ENCODE measurements around the gene IFIT2.
A peak's percentile ranks its signal among the peaks of the same experiment; 100 is the strongest.
"Not testable (repeated sequence)": the region's sequence is repeated elsewhere in the genome, so short reads cannot be mapped to it uniquely, and the experiment has no call there.

IFIT2 gene

DNA sequence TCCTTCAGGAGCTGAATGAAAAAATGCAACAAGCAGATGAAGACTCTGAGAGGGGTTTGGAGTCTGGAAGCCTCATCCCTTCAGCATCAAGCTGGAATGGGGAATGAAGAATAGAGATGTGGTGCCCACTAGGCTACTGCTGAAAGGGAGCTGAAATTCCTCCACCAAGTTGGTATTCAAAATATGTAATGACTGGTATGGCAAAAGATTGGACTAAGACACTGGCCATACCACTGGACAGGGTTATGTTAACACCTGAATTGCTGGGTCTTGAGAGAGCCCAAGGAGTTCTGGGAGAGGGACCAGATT is 5.4 kb downstream of the IFIT2 start:
- DNase-seq = no peak

DNA sequence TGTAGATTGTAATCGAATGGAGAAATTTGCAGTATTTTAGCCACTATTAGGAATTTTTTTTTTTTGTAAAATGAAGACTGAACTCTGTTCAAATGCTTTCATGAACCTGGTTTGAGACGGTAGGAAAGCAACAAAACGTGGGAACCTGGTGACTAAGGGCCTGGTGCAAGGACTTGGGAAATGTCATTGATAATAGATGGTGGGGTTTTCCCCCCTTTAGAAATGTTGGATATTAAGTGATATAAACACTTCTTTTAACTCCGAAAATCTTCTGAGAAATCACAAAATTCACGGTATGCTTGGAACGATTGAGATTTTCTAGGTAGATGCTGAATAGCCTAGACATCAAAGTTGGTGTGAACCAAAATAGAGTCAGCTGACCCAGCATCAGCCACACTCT is 6.4 kb downstream of the IFIT2 start:
- no peak for DNase-seq

DNA sequence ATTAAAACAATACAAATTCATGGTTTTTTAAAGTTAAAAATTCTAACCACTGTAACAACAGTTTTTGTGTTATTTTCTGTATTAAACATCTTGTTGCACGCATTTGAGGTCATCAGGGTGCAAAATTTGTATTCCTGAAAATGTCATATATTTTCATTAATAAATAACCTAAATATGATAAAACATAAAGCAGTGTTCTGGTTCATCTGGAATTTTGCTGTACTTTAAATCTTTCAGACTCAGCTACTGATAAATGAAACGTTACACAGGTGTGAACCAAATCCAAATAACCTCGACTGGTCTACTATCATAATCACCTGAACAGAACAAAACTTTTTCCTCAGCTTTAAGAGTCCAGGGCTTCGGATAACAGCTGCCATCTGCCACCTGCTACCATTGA is 6.9 kb downstream of the IFIT2 start:
- DNase-seq = no peak

DNA sequence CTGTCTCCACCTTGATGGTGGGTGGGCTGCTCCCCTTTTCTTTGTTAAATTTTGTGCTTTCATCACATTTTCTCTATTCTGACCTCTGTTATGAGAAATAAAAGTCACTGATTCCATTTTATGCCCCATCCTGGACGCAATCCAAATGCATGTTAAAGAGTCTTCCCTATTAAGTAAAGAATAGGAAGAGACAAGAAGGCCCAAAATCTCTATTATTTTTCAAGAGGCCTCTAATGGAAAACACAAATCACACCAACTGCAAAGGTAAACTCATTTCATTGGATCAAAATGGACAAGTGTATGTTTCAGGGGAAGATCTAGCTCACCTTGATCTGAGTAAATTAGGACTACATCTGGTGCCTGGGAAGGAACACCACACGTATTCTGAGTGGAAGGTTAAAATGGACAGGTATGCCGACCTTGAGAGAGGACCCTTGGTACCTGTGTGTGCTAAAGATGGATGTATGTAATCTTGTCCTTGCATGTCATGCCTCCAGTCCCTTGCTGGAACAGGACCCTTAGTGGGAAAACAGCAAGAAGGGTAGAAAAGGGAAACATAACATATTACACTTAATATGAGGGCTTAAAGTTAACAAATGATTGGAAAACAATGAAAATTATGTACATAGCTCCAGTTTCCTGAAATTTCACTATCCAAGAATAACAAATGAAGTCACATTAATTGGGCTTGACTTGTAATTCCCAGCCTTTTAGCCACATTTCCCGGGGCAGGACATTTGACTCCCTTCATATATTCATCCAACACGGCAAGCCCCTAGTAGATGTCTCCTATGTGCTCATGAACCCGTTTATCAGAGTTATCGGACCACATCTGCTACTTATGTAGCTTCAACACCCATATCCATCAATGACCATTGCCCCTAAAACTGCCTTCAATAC is 7.6 kb downstream of the IFIT2 start:
- no peak for DNase-seq

DNA sequence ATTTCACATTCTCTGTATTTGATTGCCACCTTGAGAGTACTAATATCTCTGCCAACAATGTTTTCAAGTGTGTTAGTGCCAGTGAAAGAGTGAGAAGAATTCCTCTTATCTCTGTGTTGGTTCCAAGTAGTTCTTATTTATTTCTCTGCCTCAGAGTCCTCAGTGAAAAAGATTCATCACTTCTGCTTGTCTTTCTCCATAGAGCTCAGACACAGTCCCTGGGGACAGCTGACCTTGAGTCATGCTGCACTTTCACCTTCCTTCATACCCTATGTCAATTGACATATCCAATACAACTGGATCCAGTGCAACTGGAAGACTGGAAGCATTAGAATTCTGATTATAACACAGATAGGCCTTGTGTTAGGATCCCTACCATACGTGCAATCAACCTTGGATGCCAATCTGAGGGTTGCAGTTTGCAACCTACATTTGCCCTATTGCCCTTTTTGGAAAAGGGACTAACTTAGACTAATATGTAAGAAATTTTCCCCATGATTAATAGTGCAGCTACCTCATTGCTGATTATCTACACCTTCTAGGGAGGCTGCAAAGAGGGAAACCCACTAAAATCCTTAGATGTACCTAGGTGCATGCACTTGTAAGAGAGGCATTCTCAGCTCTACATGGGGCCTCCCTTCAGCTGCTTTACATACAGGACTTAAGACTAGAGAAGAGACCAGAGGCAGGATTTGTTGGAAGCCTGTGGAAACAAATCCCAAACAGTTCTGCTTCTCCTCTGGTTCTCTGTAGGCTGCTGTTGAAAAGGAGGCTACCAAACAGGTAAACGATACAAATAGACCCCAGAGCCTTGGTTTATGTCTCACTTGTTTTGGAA is 8.4 kb downstream of the IFIT2 start:
- no peak for DNase-seq

DNA sequence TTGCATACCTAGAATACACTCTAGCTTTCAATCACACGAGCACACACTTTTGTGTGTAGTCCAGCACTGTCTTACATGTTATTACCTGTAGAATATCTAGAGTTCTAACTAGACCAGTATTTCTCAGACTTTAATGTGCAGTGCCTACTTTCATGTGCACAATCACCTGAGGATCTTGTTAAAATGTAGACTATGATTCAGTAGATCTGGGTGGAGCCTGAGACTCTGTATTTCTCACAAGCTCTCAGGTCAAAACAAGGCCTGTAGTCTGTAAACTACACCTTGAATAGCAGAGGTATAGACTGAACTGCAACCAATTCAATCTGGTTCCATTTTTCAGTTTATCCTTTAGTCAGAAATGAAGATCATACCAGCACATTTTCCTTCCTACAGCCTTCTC is 11.1 kb downstream of the IFIT2 start:
- no peak for DNase-seq

DNA sequence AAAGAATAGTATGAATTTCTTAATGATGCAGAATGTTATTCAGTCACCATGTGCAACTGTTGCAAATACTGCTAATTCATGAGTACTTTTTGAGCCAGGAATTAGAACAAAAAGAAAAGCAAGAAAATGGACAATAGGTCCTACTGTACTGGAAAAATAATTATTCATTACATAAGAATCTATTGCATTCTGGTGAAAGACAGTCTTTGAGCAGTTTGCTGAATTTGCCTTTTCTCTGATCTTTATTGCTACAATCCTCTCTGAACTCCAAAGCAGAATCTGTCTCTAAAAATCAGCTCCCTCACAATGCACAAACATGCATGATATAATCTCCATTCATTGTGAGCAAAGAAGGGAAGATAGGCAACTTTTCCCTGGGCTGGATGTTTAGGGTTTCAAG is 12.8 kb downstream of the IFIT2 start:
- peak in 3 of 51 donors; percentile 32 to 80 (median 36) for DNase-seq

DNA sequence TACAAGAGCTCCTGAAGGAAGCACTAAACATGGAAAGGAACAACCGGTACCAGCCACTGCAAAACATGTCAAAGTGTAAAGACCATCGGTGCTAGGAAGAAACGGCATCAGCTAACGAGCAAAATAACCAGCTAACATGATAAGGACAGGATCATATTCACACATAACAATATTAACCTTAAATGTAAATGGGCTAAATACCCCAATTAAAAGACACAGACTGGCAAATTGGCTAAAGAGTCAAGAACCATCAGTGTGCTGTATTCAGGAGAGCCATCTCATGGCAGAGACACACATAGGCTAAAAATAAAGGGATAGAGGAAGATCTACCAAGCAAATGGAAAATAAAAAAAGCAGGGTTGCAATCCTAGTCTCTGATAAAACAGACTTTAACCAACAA is 16.2 kb downstream of the IFIT2 start:
- DNase-seq = not testable (repeated sequence)

DNA sequence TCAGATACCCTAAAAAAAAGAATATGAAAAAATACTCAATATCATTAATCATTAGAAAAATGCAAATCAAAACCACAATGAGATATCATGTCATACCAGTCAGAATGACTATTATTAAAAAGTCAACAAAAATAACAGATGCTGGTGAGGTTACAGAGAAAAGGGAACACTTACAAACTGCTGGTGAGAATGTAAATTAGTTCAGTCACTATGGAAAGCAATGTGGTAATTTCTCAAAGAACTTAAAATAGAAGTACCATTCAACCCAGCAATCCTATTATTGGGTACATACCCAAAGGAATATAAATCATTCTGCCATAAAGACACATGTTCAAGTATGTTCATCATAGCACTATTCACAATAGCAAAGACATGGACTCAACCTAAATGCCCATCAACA is 23.2 kb downstream of the IFIT2 start:
- DNase-seq = not testable (repeated sequence)

DNA sequence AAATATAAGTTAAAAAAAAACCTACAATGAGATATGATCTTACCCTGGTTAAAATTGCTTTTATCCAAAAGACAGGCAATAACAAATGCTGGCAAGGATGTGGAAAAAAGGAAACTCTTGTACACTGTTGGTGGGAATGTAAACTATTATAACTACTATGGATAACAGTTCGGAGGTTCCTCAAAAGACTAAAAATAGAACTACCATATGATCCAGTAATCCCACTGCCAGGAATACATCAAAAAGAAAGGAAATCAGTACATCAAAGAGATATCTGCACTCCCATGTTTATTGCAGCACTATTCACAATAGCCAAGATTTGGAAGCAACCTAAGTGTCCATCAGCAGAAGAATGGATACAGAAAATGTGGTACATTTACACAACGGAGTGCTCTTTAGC is 24.0 kb downstream of the IFIT2 start:
- not testable (repeated sequence) for DNase-seq

DNA sequence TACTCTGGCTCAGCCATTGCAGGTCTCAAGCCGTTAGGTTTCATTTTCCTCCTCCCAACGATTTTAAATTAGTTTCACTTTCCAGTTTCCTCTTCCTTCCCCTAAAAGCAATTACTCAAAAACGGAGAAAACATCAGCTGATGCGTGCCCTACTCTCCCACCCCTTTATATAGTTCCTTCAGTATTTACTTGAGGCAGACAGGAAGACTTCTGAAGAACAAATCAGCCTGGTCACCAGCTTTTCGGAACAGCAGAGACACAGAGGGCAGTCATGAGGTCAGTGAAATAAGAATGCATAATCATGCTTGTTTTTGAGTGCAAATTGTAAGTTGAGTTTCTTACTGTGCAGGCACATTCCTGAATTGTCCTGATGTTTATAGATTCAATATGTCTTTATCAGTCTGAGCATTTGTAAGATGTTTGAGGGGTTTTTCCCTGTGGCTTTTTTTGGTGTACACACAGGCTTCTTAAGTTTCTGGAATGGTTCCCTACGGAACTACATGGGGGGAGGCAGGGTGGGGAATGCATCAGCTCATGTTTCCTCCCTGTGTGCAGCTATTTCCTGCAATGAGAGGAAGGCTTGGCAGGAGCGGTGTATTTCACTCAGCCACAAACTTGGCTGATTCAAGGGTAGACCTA is 26.1 kb downstream of the IFIT2 start, which contains the start of gene IFIT3:
IFIT3 (plus strand) TSS at position 195 of the 639 bp plus-strand sequence; CDS start at position 272, 77 bp downstream.
- DNase-seq = peak in 28 of 51 donors; percentile 23 to 83 (median 46)

DNA sequence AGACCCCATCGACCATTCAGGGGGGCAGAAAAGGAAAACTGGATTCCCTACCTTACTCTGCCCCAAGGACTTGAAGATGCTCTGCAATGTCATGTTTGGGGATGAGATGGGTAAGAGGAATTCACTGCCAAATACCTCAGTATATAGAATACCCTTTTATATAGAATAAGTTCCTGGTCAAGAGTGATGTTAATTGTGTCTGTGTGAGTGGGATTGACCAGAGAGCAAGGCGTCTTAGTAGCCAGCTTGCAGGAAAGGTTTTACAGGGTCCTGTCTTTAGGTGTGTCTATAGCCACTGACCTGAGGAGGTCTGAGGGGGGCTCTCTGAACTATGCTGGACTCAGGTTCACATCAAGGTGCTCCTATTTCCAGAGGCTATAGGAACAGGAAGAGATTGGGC is 27.3 kb downstream of the IFIT2 start:
- DNase-seq = no peak

DNA sequence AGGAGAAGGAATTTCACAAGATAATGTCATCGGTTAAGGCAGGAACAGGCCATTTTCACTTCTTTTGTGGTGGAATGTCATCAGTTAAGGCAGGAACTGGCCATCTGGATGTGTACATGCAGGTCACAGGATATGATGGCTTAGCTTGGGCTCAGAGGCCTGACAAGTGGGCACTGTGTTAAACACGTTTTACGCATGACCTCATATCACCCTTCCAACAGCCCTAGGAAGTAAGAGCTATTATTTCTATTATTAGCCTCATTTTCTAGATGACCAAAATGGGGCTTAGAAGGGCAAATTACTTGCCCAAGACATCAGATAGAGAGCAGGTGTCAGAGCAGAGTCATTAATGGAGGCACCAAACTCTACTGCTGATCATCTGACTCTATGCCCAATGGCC is 28.2 kb downstream of the IFIT2 start:
- not testable (repeated sequence) for DNase-seq

DNA sequence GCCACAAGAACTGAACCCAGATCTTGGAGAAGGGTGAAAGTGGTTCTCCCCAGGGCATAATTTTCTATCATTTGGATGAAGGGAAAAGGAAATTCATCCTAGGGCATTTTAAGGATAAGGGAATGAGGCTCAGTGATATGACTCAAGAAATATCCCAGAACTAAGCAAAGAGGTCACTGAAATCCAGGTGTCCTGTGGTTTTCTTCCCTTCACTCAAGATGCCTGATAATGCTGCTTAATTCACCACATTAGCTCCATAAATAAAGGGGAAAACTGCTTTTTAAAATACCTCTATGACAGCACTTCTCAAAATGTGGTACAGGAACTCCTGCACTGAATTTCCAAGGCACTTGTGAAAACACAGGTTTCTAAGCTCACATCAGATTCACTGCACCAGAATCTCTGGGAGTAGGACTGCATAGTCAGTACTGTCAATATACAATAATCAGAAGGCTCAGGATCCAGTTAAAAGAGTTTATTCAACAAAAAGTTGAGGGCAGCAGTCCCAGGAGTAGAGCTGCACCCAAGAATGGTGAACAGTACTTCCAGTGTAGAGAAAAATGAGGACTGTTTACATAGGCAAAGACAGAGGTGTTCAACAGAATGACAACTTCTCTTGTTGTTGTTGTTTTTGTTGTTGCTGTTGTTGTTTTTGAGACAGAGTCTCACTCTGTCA is 28.8 kb downstream of the IFIT2 start:
- DNase-seq = no peak

DNA sequence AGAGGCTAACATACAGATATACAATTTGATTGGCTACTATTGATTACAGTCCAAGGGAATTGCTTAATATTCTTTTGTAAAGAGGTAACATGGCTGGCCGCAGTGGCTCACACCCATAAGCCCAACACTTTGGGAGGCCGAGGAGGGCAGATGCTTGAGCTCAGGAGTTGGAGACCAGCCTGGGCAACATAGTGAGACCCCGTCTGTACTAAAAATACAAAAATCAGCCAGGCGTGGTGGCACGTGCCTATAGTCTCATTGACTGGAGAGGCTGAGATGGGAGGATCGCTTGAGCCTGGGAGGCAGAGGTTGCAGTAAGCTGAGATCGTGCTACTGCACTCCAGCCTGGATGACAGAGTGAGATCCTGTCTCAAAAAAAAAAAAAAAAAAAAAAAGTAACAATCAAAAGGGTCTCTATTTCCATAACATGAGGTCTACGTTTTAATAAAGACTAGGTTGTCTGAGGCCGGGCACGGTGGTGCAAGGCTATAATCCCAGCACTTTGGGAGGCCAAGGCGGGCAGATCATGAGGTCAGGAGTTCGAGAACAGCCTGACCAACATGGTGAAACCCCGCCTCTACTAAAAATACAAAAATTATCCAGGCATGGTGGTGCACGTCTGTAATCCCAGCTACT is 29.8 kb downstream of the IFIT2 start:
- DNase-seq = not testable (repeated sequence)

DNA sequence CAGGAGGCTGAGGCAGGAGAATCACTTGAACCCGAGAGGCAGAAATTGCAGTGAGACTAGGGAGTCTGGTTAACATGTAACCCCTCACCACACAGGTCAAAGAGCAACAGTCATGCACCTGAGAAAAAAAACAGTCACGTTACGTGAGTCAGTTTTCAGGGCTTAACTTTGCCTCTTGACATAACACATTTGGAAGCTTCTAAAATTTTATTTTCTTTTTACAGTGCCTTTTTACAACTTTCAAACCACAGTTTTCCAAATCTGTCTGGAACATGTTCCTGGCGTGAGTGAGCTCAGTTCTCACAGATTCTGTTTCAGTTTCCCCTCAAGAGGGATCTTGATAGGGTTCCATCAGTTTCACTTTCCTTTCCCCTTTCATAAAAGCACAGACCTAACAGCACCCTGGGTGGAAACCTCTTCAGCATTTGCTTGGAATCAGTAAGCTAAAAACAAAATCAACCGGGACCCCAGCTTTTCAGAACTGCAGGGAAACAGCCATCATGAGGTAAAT is 30.3 kb downstream of the IFIT2 start:
- peak in 2 of 51 donors; percentile 38 for DNase-seq

DNA sequence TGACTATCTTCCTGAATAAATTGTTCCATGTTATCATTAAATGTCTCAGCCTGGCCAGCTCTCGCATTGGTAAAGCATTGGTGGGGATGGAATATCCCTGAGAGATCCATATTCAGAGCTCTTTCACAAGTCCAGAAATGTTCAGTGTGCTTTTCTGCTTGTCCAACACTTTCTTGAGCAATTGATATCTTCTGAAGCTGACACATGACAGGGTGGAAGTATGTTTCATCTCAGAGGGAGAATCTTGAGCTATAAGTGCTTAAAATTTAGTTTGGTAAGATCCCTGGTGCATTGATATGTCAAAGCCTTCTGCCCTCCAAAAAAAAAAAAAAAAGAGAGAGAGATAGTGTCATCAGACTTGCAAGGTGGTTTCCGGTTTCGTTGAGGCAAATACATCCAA is 33.4 kb downstream of the IFIT2 start:
- DNase-seq = no peak

DNA sequence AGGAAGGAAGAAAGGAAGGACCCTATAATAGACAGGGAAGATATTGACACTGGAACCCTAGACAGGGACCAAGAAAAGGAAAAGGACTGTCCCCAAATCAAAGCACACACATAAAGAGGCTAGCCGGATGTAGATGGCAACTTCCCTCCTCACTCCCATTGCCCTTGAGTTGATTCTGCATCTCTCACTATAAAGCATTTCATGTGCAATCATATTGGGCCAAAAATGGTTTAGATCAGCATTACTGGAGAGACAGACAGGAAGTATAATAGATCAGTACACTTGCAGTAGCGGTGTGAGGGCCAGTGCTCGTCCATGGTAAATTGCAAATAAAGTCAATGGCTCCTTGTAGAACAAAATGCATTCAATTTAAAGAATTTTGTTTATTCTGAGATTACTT is 34.4 kb downstream of the IFIT2 start:
- DNase-seq = no peak

DNA sequence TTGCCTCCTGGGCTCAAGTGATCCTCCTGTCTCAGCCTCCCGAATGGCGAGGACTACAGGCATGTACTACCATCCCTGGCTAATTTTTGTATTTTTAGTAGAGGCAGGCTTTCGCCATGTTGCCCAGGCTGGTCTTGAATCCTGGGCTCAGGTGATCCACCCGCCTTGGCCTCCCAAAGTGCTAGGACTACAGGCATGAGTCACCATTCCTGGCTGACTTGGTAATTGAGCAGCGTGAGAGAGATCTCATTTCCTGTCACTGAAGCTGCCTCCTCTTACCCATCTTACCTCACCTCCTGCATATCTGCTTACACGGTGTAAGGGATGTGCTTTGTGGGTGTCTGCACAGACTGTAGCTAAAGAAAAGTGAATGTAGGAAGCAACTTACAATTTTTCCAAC is 35.6 kb downstream of the IFIT2 start:
- DNase-seq = no peak

DNA sequence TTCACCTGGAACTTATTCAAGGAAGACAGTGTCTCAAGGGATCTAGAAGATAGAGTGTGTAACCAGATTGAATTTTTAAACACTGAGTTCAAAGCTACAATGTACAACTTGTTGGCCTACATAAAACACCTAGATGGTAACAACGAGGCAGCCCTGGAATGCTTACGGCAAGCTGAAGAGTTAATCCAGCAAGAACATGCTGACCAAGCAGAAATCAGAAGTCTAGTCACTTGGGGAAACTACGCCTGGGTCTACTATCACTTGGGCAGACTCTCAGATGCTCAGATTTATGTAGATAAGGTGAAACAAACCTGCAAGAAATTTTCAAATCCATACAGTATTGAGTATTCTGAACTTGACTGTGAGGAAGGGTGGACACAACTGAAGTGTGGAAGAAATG is 36.9 kb downstream of the IFIT2 start:
- no peak for DNase-seq

DNA sequence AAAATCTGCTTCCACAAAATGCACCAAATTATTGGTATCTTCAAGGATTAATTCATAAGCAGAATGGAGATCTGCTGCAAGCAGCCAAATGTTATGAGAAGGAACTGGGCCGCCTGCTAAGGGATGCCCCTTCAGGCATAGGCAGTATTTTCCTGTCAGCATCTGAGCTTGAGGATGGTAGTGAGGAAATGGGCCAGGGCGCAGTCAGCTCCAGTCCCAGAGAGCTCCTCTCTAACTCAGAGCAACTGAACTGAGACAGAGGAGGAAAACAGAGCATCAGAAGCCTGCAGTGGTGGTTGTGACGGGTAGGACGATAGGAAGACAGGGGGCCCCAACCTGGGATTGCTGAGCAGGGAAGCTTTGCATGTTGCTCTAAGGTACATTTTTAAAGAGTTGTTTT is 38.0 kb downstream of the IFIT2 start:
- DNase-seq = peak in 1 of 51 donors; percentile 15
